ENCODE results near the gene AIFM1. TPM values are rescaled to one million over a fixed set of nuclear protein-coding genes. Genes with fewer than 3 reads are reported as not detected.

The AIFM1 gene
- total RNA-seq, 1 donor from 2014 or later: 30.8 TPM

DNA sequence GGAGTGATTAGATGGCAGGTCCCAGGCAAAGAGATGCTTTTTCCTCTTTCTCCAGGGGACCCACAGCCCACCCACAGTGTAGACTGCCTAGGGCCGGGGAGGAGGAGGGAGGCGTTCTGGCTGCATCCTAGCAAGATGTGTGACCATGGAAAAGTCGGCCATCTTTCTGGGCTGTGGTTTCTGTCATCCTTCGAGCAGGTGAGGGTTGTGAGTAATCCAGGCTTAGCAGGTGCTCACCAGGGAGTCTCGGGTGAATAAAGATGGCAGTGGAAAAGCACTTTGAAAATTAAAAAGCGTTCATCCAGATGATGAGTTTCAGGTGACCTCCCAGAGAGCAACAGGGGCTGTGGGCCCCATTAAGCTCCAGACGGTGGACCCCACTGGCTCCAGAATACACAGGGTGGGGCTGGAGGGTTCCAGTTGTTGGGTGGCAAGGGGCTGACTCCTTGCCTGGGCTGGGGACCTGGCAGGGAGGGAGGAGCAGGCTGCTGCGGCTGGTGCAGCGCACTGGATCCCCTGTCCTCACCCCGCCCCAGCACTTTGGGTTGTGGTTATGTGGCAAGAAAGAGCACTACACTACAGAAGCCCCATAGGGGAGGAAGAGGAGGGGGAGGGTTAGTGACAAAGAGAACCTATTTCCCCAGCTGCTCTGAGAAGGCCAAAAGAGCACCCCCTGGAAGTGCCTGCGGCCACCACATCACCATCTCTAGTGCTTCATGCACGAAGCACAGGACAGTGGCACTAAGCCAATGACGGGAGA is 79.0 kb downstream of the AIFM1 start:
- intact Hi-C loops (cut with micrococcal nuclease): no loop called here
- Mint-ChIP-seq H3K36me3 (ENCODE audit: low read depth) (no peaks in the 10 kb centered on the region), H3K27ac (peak overlapping the region; percentile 89), H3K4me3 (peak overlapping the region; percentile 62), H3K27me3 (no peaks in the 10 kb centered on the region), H3K4me1 (peaks cover 78% of the 10 kb centered on the region), H3K9me3 (no peaks in the 10 kb centered on the region)
- ATAC-seq (ENCODE audit: low read depth): peak; percentile 38
- CTCF ChIA-PET: interaction anchor here (1.4 kb wide), 1 partner anchor 23 kb away, joined by 3 read pairs; no protein-coding TSS in a partner anchor
- POLR2A ChIA-PET: interaction anchor here (1.0 to 4.4 kb wide), 3 partner anchors 22 to 79 kb away, joined by 3 to 37 read pairs (median 35); partner anchors contain the start of genes AIFM1 and ELF4
- DNase-seq: no peak
- TF ChIP-seq, protein P1, sequence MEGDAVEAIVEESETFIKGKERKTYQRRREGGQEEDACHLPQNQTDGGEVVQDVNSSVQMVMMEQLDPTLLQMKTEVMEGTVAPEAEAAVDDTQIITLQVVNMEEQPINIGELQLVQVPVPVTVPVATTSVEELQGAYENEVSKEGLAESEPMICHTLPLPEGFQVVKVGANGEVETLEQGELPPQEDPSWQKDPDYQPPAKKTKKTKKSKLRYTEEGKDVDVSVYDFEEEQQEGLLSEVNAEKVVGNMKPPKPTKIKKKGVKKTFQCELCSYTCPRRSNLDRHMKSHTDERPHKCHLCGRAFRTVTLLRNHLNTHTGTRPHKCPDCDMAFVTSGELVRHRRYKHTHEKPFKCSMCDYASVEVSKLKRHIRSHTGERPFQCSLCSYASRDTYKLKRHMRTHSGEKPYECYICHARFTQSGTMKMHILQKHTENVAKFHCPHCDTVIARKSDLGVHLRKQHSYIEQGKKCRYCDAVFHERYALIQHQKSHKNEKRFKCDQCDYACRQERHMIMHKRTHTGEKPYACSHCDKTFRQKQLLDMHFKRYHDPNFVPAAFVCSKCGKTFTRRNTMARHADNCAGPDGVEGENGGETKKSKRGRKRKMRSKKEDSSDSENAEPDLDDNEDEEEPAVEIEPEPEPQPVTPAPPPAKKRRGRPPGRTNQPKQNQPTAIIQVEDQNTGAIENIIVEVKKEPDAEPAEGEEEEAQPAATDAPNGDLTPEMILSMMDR (IDR thresholded peaks at IDR 0.05): no peak

GRCh38 chrX:130085551-130086446 is 79.8 kb downstream of the AIFM1 start:
- TF ChIP-seq, protein P1 (IDR thresholded peaks at IDR 0.05): no peak
- ChIA-PET CTCF (interaction anchor here (1.4 kb wide), 1 partner anchor 23 kb away, joined by 3 read pairs; no protein-coding TSS in a partner anchor), POLR2A (interaction anchor here (1.1 to 4.4 kb wide), 6 partner anchors 9 to 155 kb away, joined by 3 to 37 read pairs (median 6); partner anchors contain the start of genes ELF4 and RAB33A)
- Mint-ChIP-seq H3K27ac (peak overlapping the region; percentile 89), H3K36me3 (ENCODE audit: low read depth) (no peaks in the 10 kb centered on the region), H3K4me1 (peaks cover 80% of the 10 kb centered on the region), H3K27me3 (no peaks in the 10 kb centered on the region), H3K4me3 (peak overlapping the region; percentile 75), H3K9me3 (no peaks in the 10 kb centered on the region)
- ATAC-seq (ENCODE audit: low read depth): no peak
- intact Hi-C loops (cut with micrococcal nuclease): loop anchor here (2.0 kb wide), 1 partner anchor 85 kb away; the partner anchor contains the start of gene RAB33A
- DNase-seq: no peak

DNA sequence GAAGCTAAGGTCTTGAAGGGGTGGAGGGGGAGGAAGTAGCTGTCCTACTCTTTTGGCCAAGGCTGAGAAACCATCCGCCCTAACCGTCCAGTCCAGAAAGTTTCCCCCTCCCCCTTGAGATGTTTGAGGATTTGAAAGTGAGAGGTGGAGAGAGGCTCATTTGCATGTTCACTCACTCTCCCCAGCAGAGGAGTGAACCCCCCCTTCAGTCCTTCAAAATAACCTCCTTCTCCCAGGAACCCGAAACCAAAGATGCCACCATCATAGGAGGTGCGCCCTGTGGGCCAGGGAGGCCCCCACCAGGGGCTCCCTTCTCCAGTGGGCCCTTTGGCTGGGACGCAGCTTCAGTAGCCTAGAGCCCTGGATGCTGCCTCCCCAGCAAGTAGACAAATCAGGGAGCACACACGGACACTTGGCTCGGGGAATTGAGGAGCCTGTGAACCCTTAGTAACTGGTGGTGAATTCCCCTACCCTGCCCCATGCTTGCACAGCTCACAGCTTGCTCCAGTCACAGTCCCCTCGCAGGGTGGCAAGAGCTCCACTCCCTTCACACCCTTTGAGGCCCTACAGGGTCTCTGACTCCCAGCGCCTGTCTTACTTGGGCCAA is 80.9 kb downstream of the AIFM1 start:
- ChIA-PET CTCF (interaction anchor here (1.4 to 1.6 kb wide), 2 partner anchors 25 to 36 kb away, joined by 3 to 15 read pairs; no protein-coding TSS in a partner anchor), POLR2A (interaction anchor here (0.5 to 4.4 kb wide), 12 partner anchors 8 to 153 kb away, joined by 3 to 37 read pairs (median 5); partner anchors contain the start of genes AIFM1, ELF4 and RAB33A)
- peak overlapping the region; percentile 89 for H3K27ac Mint-ChIP-seq
- H3K4me1 Mint-ChIP-seq: peaks cover 75% of the 10 kb centered on the region
- ATAC-seq (ENCODE audit: low read depth) (peak; percentile 40), DNase-seq (no peak)
- H3K9me3 Mint-ChIP-seq: no peaks in the 10 kb centered on the region
- intact Hi-C loops (cut with micrococcal nuclease): loop anchor here (1.0 to 2.0 kb wide), 3 partner anchors 8 to 99 kb away; partner anchors contain the start of gene RAB33A
- TF ChIP-seq, protein P1 (IDR thresholded peaks at IDR 0.05): no peak
- peak overlapping the region; percentile 75 for H3K4me3 Mint-ChIP-seq
- H3K36me3 Mint-ChIP-seq (ENCODE audit: low read depth): peaks cover 4% of the 10 kb centered on the region
- no peaks in the 10 kb centered on the region for H3K27me3 Mint-ChIP-seq

DNA sequence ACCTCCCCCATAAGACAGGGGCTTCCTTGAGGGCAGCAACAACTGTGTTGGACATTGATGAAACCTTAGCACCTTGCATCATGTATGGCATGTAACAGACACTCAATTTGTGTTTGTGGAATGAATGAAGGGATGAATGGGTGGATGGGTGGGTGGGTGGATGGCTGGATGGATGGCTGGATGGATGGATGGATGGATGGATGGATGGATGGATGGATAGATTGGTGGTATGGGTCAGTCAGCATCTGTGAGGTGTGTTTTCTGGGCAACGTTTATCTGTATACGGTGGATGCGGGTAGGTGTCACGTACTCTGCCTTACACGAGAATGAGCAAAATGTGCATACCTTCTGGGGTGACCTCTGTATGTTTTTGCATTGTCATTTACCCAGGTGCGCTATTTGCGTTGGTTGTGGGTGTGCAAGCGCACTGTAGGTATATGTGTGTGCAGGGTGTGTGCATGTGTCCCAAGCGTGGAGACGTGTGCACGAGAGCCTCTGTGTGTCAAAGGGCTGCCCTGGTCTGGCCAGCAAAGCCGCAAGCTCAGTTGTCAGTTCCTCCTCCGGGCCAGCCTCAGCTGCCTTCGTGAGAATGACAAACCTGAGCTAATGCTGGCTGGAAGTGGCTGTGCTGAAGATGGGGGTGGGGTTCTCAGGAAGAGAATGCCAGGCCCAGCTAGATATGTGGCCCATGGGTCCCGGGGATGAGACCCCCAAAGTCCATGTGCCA is 81.8 kb downstream of the AIFM1 start:
- TF ChIP-seq, protein P1 (IDR thresholded peaks at IDR 0.05): no peak
- peaks cover 8% of the 10 kb centered on the region for H3K36me3 Mint-ChIP-seq (ENCODE audit: low read depth)
- no peaks in the 10 kb centered on the region for H3K9me3 Mint-ChIP-seq
- peak; percentile 16 for ATAC-seq (ENCODE audit: low read depth)
- H3K4me3 Mint-ChIP-seq: peak overlapping the region; percentile 75
- intact Hi-C loops (cut with micrococcal nuclease): loop anchor here (1.0 to 2.0 kb wide), 3 partner anchors 8 to 99 kb away; partner anchors contain the start of gene RAB33A
- no peaks in the 10 kb centered on the region for H3K27me3 Mint-ChIP-seq
- CTCF ChIA-PET: interaction anchor here (1.6 kb wide), 1 partner anchor 37 kb away, joined by 15 read pairs; no protein-coding TSS in a partner anchor
- POLR2A ChIA-PET: interaction anchor here (0.6 to 4.4 kb wide), 13 partner anchors 9 to 303 kb away, joined by 3 to 37 read pairs (median 5); partner anchors contain the start of genes AIFM1, ELF4 and RAB33A
- H3K27ac Mint-ChIP-seq: peak overlapping the region; percentile 89
- no peak for DNase-seq
- H3K4me1 Mint-ChIP-seq: peaks cover 71% of the 10 kb centered on the region
